IMR-90 (cell line): Measurements from ENCODE around the gene TBX15.

Experiments used
- CEBPB ChIP-seq: IDR thresholded peaks from 2 replicates; pipeline ENCODE4 v1.6.1; 2012; ENCODE audit warnings: low read depth, low read length, improper control_type of control experiment
- CTCF ChIP-seq: conservative IDR thresholded peaks from 2 replicates; pipeline ENCODE4 v1.5.1; 2012; ENCODE audit warnings: mild to moderate bottlenecking, low read depth, low read length, improper control_type of control experiment
- FOS ChIP-seq: fragments of 150-350 bp; IDR thresholded peaks from 2 replicates; pipeline ENCODE4 v1.6.1; 2016; ENCODE audit warnings: low read depth, low read length
- MAFK ChIP-seq: IDR thresholded peaks from 2 replicates; pipeline ENCODE4 v1.6.1; 2012; ENCODE audit warnings: low read depth, low read length, improper control_type of control experiment
- MXI1 ChIP-seq: IDR thresholded peaks from 2 replicates; pipeline ENCODE4 v1.6.1; 2012; ENCODE audit warnings: low read depth, mild to moderate bottlenecking, low read length, moderate library complexity, borderline replicate concordance
- POLR2A ChIP-seq: IDR thresholded peaks from 2 replicates; pipeline ENCODE4 v1.6.1; 2012; ENCODE audit warnings: mild to moderate bottlenecking, low read depth, low read length
- RAD21 ChIP-seq: IDR thresholded peaks from 2 replicates; pipeline ENCODE4 v1.6.1; 2012; ENCODE audit warnings: low read length, improper control_type of control experiment
- RCOR1 ChIP-seq: IDR thresholded peaks from 2 replicates; pipeline ENCODE4 v1.6.1; 2012; ENCODE audit warnings: mild to moderate bottlenecking, low read length, improper control_type of control experiment; ENCODE audit not compliant: insufficient replicate concordance
- RFX5 ChIP-seq: IDR thresholded peaks from 2 replicates; pipeline ENCODE4 v1.8.0; 2012; ENCODE audit warnings: low read depth, mild to moderate bottlenecking, low read length, moderate library complexity
- SMC3 ChIP-seq: fragments of 150-350 bp; IDR thresholded peaks from 2 replicates; pipeline ENCODE4 v1.6.1; 2016; ENCODE audit warnings: low read depth, mild to moderate bottlenecking, antibody characterized with exemption, low read length, moderate library complexity
- TF ChIP-seq, protein P1 (sequence below): fragments of 150-350 bp; IDR thresholded peaks from 2 replicates; pipeline ENCODE4 v1.6.1; 2017; ENCODE audit warnings: mild to moderate bottlenecking, antibody characterized with exemption, low read length, low read depth

DNA sequence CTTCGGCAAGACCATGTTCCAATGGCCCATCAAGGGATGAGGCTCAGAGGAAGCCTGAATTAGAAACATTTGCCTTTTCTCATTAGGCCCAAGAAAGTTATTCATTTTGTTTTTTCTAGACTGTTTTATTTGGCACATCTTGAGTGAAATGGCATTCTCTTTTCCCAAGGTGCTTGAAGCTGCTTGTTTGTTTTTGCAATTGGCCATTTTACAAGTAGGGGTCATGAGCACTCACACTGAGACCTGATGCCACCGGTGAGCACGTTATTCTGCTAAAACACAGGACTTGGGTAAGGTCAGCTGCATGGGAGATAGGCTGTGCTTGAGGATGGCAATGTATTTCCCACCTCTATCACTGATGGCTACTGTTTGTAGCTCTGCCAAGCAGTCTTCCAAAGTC lies 128.1 kb downstream of the TBX15 start:
- no peak for TF ChIP-seq CTCF
- TF ChIP-seq POLR2A: no peak
- no peak for TF ChIP-seq RAD21
- TF ChIP-seq SMC3: no peak
- TF ChIP-seq, protein P1, sequence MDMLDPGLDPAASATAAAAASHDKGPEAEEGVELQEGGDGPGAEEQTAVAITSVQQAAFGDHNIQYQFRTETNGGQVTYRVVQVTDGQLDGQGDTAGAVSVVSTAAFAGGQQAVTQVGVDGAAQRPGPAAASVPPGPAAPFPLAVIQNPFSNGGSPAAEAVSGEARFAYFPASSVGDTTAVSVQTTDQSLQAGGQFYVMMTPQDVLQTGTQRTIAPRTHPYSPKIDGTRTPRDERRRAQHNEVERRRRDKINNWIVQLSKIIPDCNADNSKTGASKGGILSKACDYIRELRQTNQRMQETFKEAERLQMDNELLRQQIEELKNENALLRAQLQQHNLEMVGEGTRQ: no peak
- TF ChIP-seq CEBPB: no peak
- TF ChIP-seq RFX5: no peak
- no peak for TF ChIP-seq RCOR1
- TF ChIP-seq MXI1: no peak
- TF ChIP-seq MAFK: no peak
- no peak for TF ChIP-seq FOS
